Measurements from ENCODE around the gene ANKRD12.

ANKRD12 gene

DNA sequence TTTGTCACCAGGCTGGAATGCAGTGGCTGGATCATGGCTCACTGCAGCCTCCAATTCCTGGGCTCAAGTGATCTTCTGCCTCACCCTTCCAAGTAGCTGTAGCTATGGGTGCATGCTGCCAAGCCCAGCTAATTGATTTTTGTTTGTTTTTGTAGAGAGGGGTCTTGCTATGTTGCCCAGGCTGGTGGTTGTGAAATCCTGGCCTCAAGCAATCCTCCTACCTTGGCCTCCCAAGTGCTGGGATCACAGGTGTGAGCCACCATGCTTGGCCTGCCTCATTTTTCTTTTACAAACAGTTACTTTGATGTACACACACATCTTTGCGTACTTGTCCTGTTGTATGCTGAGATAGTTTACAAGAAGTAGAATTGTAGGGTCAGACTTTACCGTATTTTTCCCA is 13.1 kb upstream of the ANKRD12 start:
- H3K4me3 ChIP-seq (replicated peaks; ENCODE audit: low read depth, low read length): no peak overlapping the region
- DNase-seq (ENCODE audit: extremely low read depth, insufficient read length): no peak
- TF ChIP-seq, protein P1, sequence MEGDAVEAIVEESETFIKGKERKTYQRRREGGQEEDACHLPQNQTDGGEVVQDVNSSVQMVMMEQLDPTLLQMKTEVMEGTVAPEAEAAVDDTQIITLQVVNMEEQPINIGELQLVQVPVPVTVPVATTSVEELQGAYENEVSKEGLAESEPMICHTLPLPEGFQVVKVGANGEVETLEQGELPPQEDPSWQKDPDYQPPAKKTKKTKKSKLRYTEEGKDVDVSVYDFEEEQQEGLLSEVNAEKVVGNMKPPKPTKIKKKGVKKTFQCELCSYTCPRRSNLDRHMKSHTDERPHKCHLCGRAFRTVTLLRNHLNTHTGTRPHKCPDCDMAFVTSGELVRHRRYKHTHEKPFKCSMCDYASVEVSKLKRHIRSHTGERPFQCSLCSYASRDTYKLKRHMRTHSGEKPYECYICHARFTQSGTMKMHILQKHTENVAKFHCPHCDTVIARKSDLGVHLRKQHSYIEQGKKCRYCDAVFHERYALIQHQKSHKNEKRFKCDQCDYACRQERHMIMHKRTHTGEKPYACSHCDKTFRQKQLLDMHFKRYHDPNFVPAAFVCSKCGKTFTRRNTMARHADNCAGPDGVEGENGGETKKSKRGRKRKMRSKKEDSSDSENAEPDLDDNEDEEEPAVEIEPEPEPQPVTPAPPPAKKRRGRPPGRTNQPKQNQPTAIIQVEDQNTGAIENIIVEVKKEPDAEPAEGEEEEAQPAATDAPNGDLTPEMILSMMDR (IDR thresholded peaks at IDR 0.05; ENCODE audit: insufficient read depth, low read length, poor library complexity, severe bottlenecking): no peak
- no peaks in the 10 kb centered on the region for H3K27me3 ChIP-seq (replicated peaks; ENCODE audit: control insufficient read depth, insufficient read depth, low read length)
- H3K36me3 ChIP-seq (ENCODE audit: control insufficient read depth, insufficient read depth, low read length): peaks cover 5% of the 10 kb centered on the region

GRCh38 chr18:9124824-9125223 is 11.8 kb upstream of the ANKRD12 start:
- TF ChIP-seq, protein P1 (IDR thresholded peaks at IDR 0.05; ENCODE audit: insufficient read depth, low read length, poor library complexity, severe bottlenecking): no peak
- Histone ChIP-seq H3K4me3 (replicated peaks; ENCODE audit: low read depth, low read length) (no peak overlapping the region), H3K36me3 (ENCODE audit: control insufficient read depth, insufficient read depth, low read length) (peaks cover 6% of the 10 kb centered on the region), H3K27me3 (replicated peaks; ENCODE audit: control insufficient read depth, insufficient read depth, low read length) (no peaks in the 10 kb centered on the region)
- DNase-seq (ENCODE audit: extremely low read depth, insufficient read length): no peak

- H3K27me3 ChIP-seq (replicated peaks; ENCODE audit: control insufficient read depth, insufficient read depth, low read length): no peaks in the 10 kb centered on the region
- no peak overlapping the region for H3K4me3 ChIP-seq (replicated peaks; ENCODE audit: low read depth, low read length)
- H3K36me3 ChIP-seq (ENCODE audit: control insufficient read depth, insufficient read depth, low read length): peaks cover 6% of the 10 kb centered on the region
- TF ChIP-seq, protein P1 (IDR thresholded peaks at IDR 0.05; ENCODE audit: insufficient read depth, low read length, poor library complexity, severe bottlenecking): no peak
- no peak for DNase-seq (ENCODE audit: extremely low read depth, insufficient read length)
Measured at GRCh38 chr18:9126337-9126736, 10.2 kb upstream of the ANKRD12 start.

GRCh38 chr18:9130195-9130594 is 6.4 kb upstream of the ANKRD12 start:
- TF ChIP-seq, protein P1 (IDR thresholded peaks at IDR 0.05; ENCODE audit: insufficient read depth, low read length, poor library complexity, severe bottlenecking): no peak
- H3K27me3 ChIP-seq (replicated peaks; ENCODE audit: control insufficient read depth, insufficient read depth, low read length): no peaks in the 10 kb centered on the region
- peaks cover 6% of the 10 kb centered on the region for H3K36me3 ChIP-seq (ENCODE audit: control insufficient read depth, insufficient read depth, low read length)
- DNase-seq (ENCODE audit: extremely low read depth, insufficient read length): no peak
- H3K4me3 ChIP-seq (replicated peaks; ENCODE audit: low read depth, low read length): no peak overlapping the region

DNA sequence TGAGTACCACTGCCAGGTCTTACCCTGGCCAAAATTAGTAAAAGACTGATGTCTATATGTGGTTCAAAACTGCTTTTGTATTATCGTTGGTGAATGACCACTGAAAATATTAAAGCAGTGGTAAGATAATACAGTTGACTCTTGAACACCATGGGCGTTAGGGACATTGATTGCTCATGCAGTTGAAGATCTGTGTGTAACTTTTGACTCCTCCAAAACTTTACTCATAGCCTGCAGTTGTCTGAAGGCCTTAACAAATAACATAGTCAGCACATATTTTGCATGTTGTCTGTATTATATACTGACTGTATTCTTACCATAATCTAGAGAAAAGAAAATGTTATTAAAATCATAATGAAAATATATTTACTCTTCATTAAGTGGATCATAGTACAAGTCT is 5.8 kb upstream of the ANKRD12 start:
- no peaks in the 10 kb centered on the region for H3K27me3 ChIP-seq (replicated peaks; ENCODE audit: control insufficient read depth, insufficient read depth, low read length)
- TF ChIP-seq, protein P1 (IDR thresholded peaks at IDR 0.05; ENCODE audit: insufficient read depth, low read length, poor library complexity, severe bottlenecking): no peak
- no peak for DNase-seq (ENCODE audit: extremely low read depth, insufficient read length)
- H3K36me3 ChIP-seq (ENCODE audit: control insufficient read depth, insufficient read depth, low read length): peaks cover 6% of the 10 kb centered on the region
- H3K4me3 ChIP-seq (replicated peaks; ENCODE audit: low read depth, low read length): no peak overlapping the region

DNA sequence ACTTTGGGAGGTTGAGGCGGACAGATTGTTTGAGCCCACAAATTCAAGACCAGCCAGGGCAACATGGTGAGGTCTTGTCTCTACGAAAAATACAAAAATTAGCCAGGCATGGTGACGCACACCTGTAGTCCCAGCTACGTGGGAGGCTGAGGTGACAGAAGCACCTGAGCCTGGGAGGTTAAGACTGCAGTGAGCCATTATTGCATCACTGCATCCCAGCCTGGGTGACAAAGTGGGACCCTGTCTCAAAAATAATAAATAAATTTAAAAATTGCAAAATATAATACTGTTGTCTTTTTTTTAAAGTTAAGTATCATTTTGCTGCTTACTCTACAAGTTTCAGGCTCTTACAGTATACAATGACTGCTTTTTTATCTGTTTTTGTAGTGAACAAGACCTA is 4.0 kb upstream of the ANKRD12 start:
- DNase-seq (ENCODE audit: extremely low read depth, insufficient read length): no peak
- H3K36me3 ChIP-seq (ENCODE audit: control insufficient read depth, insufficient read depth, low read length): peaks cover 6% of the 10 kb centered on the region
- H3K27me3 ChIP-seq (replicated peaks; ENCODE audit: control insufficient read depth, insufficient read depth, low read length): no peaks in the 10 kb centered on the region
- TF ChIP-seq, protein P1 (IDR thresholded peaks at IDR 0.05; ENCODE audit: insufficient read depth, low read length, poor library complexity, severe bottlenecking): no peak
- no peak overlapping the region for H3K4me3 ChIP-seq (replicated peaks; ENCODE audit: low read depth, low read length)
